ENCODE measurements around the gene TMEM51.

Gene TMEM51

GRCh38 chr1:15213341-15213821 lies 59.8 kb downstream of the TMEM51 start:
- H3K9me3 ChIP-seq (ENCODE audit: control insufficient read depth, low read length) = no peaks in the 10 kb centered on the region
- DNase-seq (ENCODE audit: low read depth) = peak; percentile 67
- no peak overlapping the region for H3K9ac ChIP-seq (ENCODE audit: low read length)
- H3K36me3 ChIP-seq (ENCODE audit: control insufficient read depth, insufficient read depth, low read length, severe bottlenecking) = no peaks in the 10 kb centered on the region
- H3K4me3 ChIP-seq (ENCODE audit: low read length) = no peak overlapping the region
- peaks cover 14% of the 10 kb centered on the region for H3K27me3 ChIP-seq (replicated peaks; ENCODE audit: control insufficient read depth, insufficient read depth, low read length)
- peaks cover 4% of the 10 kb centered on the region for H3K4me1 ChIP-seq (ENCODE audit: control insufficient read depth, insufficient read depth, low read length)

- peaks cover 11% of the 10 kb centered on the region for H3K27me3 ChIP-seq (replicated peaks; ENCODE audit: control insufficient read depth, insufficient read depth, low read length)
- no peaks in the 10 kb centered on the region for H3K9me3 ChIP-seq (ENCODE audit: control insufficient read depth, low read length)
- H3K36me3 ChIP-seq (ENCODE audit: control insufficient read depth, insufficient read depth, low read length, severe bottlenecking) = no peaks in the 10 kb centered on the region
- no peak for DNase-seq (ENCODE audit: low read depth)
- H3K9ac ChIP-seq (ENCODE audit: low read length) = no peak overlapping the region
- H3K4me1 ChIP-seq (ENCODE audit: control insufficient read depth, insufficient read depth, low read length) = peaks cover 4% of the 10 kb centered on the region
- no peak overlapping the region for H3K4me3 ChIP-seq (ENCODE audit: low read length)
These were observed 61.0 kb downstream of the TMEM51 start for GRCh38 chr1:15214527-15214926.

DNA sequence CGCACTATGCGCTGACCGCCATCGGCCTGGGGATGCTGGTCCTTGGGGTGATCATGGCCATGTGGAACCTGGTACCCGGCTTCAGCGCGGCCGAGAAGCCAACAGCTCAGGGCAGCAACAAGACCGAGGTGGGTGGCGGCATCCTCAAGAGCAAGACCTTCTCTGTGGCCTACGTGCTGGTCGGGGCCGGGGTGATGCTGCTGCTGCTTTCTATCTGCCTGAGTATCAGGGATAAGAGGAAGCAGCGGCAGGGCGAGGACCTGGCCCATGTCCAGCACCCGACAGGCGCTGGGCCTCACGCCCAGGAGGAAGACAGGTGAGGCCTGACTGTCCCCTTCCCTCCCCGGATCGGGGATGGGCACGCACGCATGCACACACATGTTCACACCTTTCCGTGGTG lies 61.6 kb downstream of the TMEM51 start:
- no peak for DNase-seq (ENCODE audit: low read depth)
- Histone ChIP-seq H3K9me3 (ENCODE audit: control insufficient read depth, low read length) (no peaks in the 10 kb centered on the region), H3K4me3 (ENCODE audit: low read length) (no peak overlapping the region)

DNA sequence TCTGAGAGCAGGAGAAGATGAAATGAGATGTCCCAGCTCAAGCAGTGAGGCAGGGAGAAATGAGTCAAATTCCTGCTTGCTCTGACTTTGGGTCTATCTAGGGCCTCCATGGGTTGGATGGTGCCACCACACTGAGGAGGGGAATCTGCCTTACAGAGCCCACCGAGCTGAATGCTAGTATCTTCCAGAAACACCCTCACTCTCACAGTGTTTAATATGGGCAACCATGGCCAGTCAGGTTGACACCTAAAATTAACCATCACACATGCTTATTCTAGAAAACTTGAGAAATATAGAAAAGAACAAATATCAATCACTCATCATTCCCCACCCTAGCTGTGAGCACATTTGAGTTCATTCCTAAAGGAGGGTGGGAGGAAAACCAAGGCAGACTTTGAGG lies 64.1 kb downstream of the TMEM51 start:
- no peaks in the 10 kb centered on the region for H3K36me3 ChIP-seq (ENCODE audit: control insufficient read depth, insufficient read depth, low read length, severe bottlenecking)
- no peak overlapping the region for H3K9ac ChIP-seq (ENCODE audit: low read length)
- peaks cover 14% of the 10 kb centered on the region for H3K27me3 ChIP-seq (replicated peaks; ENCODE audit: control insufficient read depth, insufficient read depth, low read length)
- H3K4me1 ChIP-seq (ENCODE audit: control insufficient read depth, insufficient read depth, low read length) = peaks cover 4% of the 10 kb centered on the region
- H3K9me3 ChIP-seq (ENCODE audit: control insufficient read depth, low read length) = no peaks in the 10 kb centered on the region
- no peak overlapping the region for H3K4me3 ChIP-seq (ENCODE audit: low read length)
- no peak for DNase-seq (ENCODE audit: low read depth)

More for the DNA sequence above, 61.6 kb downstream of the TMEM51 start:
- Histone ChIP-seq H3K4me1 (ENCODE audit: control insufficient read depth, insufficient read depth, low read length) (peaks cover 4% of the 10 kb centered on the region), H3K27me3 (replicated peaks; ENCODE audit: control insufficient read depth, insufficient read depth, low read length) (peaks cover 10% of the 10 kb centered on the region), H3K36me3 (ENCODE audit: control insufficient read depth, insufficient read depth, low read length, severe bottlenecking) (no peaks in the 10 kb centered on the region), H3K9ac (ENCODE audit: low read length) (no peak overlapping the region)

- Histone ChIP-seq H3K9ac (ENCODE audit: low read length) (no peak overlapping the region), H3K4me1 (ENCODE audit: control insufficient read depth, insufficient read depth, low read length) (peaks cover 4% of the 10 kb centered on the region), H3K4me3 (ENCODE audit: low read length) (no peak overlapping the region), H3K9me3 (ENCODE audit: control insufficient read depth, low read length) (no peaks in the 10 kb centered on the region), H3K27me3 (replicated peaks; ENCODE audit: control insufficient read depth, insufficient read depth, low read length) (peaks cover 22% of the 10 kb centered on the region), H3K36me3 (ENCODE audit: control insufficient read depth, insufficient read depth, low read length, severe bottlenecking) (no peaks in the 10 kb centered on the region)
- no peak for DNase-seq (ENCODE audit: low read depth)
These were observed 65.0 kb downstream of the TMEM51 start for GRCh38 chr1:15218287-15219279.

GRCh38 chr1:15219280-15220023 lies 65.9 kb downstream of the TMEM51 start:
- Histone ChIP-seq H3K4me3 (ENCODE audit: low read length) (no peak overlapping the region), H3K4me1 (ENCODE audit: control insufficient read depth, insufficient read depth, low read length) (peaks cover 4% of the 10 kb centered on the region), H3K36me3 (ENCODE audit: control insufficient read depth, insufficient read depth, low read length, severe bottlenecking) (no peaks in the 10 kb centered on the region), H3K9me3 (ENCODE audit: control insufficient read depth, low read length) (no peaks in the 10 kb centered on the region), H3K9ac (ENCODE audit: low read length) (no peak overlapping the region), H3K27me3 (replicated peaks; ENCODE audit: control insufficient read depth, insufficient read depth, low read length) (peaks cover 25% of the 10 kb centered on the region)
- DNase-seq (ENCODE audit: low read depth) = no peak

DNA sequence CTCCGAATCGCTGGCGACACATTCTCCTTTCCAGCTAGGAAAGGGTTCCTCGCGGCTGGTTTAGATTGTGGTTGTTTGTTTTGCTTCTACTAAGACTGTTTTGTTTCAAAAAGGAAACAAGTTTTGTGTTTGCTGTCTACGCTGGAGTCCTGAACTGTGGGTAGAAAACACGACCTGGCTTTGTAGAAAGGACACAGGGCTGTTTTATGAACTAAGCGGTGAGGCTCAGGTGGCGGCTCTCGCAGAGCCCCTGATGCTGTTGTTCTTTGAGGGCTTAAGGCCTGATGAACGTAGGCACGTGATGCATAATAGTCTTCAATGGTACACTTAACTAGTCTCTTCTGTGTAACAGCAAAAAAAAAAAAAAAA lies 66.5 kb downstream of the TMEM51 start:
- Histone ChIP-seq H3K36me3 (ENCODE audit: control insufficient read depth, insufficient read depth, low read length, severe bottlenecking) (no peaks in the 10 kb centered on the region), H3K9me3 (ENCODE audit: control insufficient read depth, low read length) (no peaks in the 10 kb centered on the region), H3K4me1 (ENCODE audit: control insufficient read depth, insufficient read depth, low read length) (no peaks in the 10 kb centered on the region), H3K9ac (ENCODE audit: low read length) (no peak overlapping the region), H3K27me3 (replicated peaks; ENCODE audit: control insufficient read depth, insufficient read depth, low read length) (peaks cover 26% of the 10 kb centered on the region), H3K4me3 (ENCODE audit: low read length) (no peak overlapping the region)
- DNase-seq (ENCODE audit: low read depth) = no peak

- H3K27me3 ChIP-seq (replicated peaks; ENCODE audit: control insufficient read depth, insufficient read depth, low read length) = peaks cover 27% of the 10 kb centered on the region
- H3K4me3 ChIP-seq (ENCODE audit: low read length) = no peak overlapping the region
- H3K36me3 ChIP-seq (ENCODE audit: control insufficient read depth, insufficient read depth, low read length, severe bottlenecking) = no peaks in the 10 kb centered on the region
- no peak overlapping the region for H3K9ac ChIP-seq (ENCODE audit: low read length)
- H3K4me1 ChIP-seq (ENCODE audit: control insufficient read depth, insufficient read depth, low read length) = no peaks in the 10 kb centered on the region
- H3K9me3 ChIP-seq (ENCODE audit: control insufficient read depth, low read length) = no peaks in the 10 kb centered on the region
- no peak for DNase-seq (ENCODE audit: low read depth)
These were observed 67.4 kb downstream of the TMEM51 start for GRCh38 chr1:15220825-15221431.

- Histone ChIP-seq H3K9ac (ENCODE audit: low read length) (no peak overlapping the region), H3K4me3 (ENCODE audit: low read length) (no peak overlapping the region), H3K4me1 (ENCODE audit: control insufficient read depth, insufficient read depth, low read length) (no peaks in the 10 kb centered on the region), H3K9me3 (ENCODE audit: control insufficient read depth, low read length) (no peaks in the 10 kb centered on the region), H3K36me3 (ENCODE audit: control insufficient read depth, insufficient read depth, low read length, severe bottlenecking) (no peaks in the 10 kb centered on the region), H3K27me3 (replicated peaks; ENCODE audit: control insufficient read depth, insufficient read depth, low read length) (peaks cover 39% of the 10 kb centered on the region)
- DNase-seq (ENCODE audit: low read depth) = no peak
These were observed 69.2 kb downstream of the TMEM51 start for GRCh38 chr1:15222653-15223303.

GRCh38 chr1:15224259-15224869 lies 70.8 kb downstream of the TMEM51 start:
- Histone ChIP-seq H3K4me3 (ENCODE audit: low read length) (no peak overlapping the region), H3K27me3 (replicated peaks; ENCODE audit: control insufficient read depth, insufficient read depth, low read length) (peaks cover 39% of the 10 kb centered on the region), H3K9ac (ENCODE audit: low read length) (no peak overlapping the region), H3K36me3 (ENCODE audit: control insufficient read depth, insufficient read depth, low read length, severe bottlenecking) (no peaks in the 10 kb centered on the region), H3K4me1 (ENCODE audit: control insufficient read depth, insufficient read depth, low read length) (no peaks in the 10 kb centered on the region), H3K9me3 (ENCODE audit: control insufficient read depth, low read length) (no peaks in the 10 kb centered on the region)
- no peak for DNase-seq (ENCODE audit: low read depth)
